Panc1 (cell line): ENCODE results near the gene GLRX5. TPM values are rescaled to one million over a fixed set of nuclear protein-coding genes. Genes with fewer than 3 reads are reported as not detected.

Experiments used
- ATAC-seq: fragments of 200-7000 bp; cut with Tn5 transposase; 2 replicates; pipeline ENCODE4 v1.9.1; 2020; ENCODE audit warnings: mild to moderate bottlenecking, moderate library complexity
- BruUV-seq: library from RNA; stranded (reverse); fragments of 400-500 nt; replicated peaks from 2 replicates; lab custom pipeline; 2021; lab: Mats Ljungman, UMichigan
- CTCF ChIA-PET: fragments of 300-600 bp; sonication (Branson Sonifier 250); formaldehyde crosslinking; loops from one replicate; lab custom pipeline; 2022; ENCODE audit warnings: antibody characterized with exemption; lab: Charles Lee
- POLR2A ChIA-PET: fragments of 300-600 bp; sonication (Branson Sonifier 250); formaldehyde crosslinking; loops from one replicate; lab custom pipeline; 2022; ENCODE audit warnings: antibody characterized with exemption; lab: Charles Lee
- DNase-seq: peaks from one replicate; pipeline ENCODE4 v3.0.0-alpha.2; 2010; ENCODE audit warnings: low read depth, low spot score
- H3K27ac ChIP-seq: 2 replicates; pipeline ENCODE4 v1.5.1; 2011; ENCODE audit warnings: mild to moderate bottlenecking, low read length, inconsistent platforms
- H3K27me3 ChIP-seq: fragments of 200-500 bp; sonication (Bioruptor generic); 2 replicates; pipeline ENCODE4 v1.6.0; 2014; ENCODE audit warnings: low read length, inconsistent platforms; ENCODE audit not compliant: control insufficient read depth, insufficient read depth
- H3K36me3 ChIP-seq: fragments of 200-500 bp; sonication (Bioruptor generic); 2 replicates; pipeline ENCODE4 v1.5.1; 2014; ENCODE audit warnings: inconsistent platforms, mild to moderate bottlenecking, low read length, moderate library complexity; ENCODE audit not compliant: control insufficient read depth, insufficient read depth
- H3K4me1 ChIP-seq: 2 replicates; pipeline ENCODE4 v1.5.1; 2011; ENCODE audit warnings: inconsistent platforms, mild to moderate bottlenecking, low read length, moderate library complexity; ENCODE audit not compliant: control insufficient read depth, insufficient read depth
- H3K4me3 ChIP-seq, 2 experiments: 2 replicates each; pipeline ENCODE4 v1.5.1; 2011 to 2012; ENCODE audit warnings: low read depth in 2 of 2, low read length in 2 of 2, mild to moderate bottlenecking in 2 of 2, inconsistent platforms in 1 of 2, moderate library complexity in 1 of 2
- H3K9me3 ChIP-seq: fragments of 200-500 bp; sonication (Bioruptor generic); 2 replicates; pipeline ENCODE4 v1.5.1; 2014; ENCODE audit warnings: low read depth, mild to moderate bottlenecking, inconsistent platforms, low read length, moderate library complexity; ENCODE audit not compliant: control insufficient read depth, insufficient read depth
- CTCF ChIP-seq: fragments of 450-650 bp; IDR thresholded peaks from 2 replicates; pipeline ENCODE4 v1.5.1; 2017; ENCODE audit warnings: mild to moderate bottlenecking
- POLR2AphosphoS5 ChIP-seq: IDR thresholded peaks from 2 replicates; pipeline ENCODE4 v1.6.1; 2012; ENCODE audit warnings: mild to moderate bottlenecking, low read depth, low read length, moderate library complexity
- SIN3A ChIP-seq: IDR thresholded peaks from 2 replicates; pipeline ENCODE4 v1.6.1; 2012; ENCODE audit warnings: low read depth, mild to moderate bottlenecking, low read length, moderate library complexity, borderline replicate concordance; ENCODE audit not compliant: insufficient read depth
- TCF7L2 ChIP-seq: IDR thresholded peaks from 2 replicates; pipeline ENCODE4 v1.6.1; 2011; ENCODE audit warnings: mild to moderate bottlenecking, low read depth, low read length, inconsistent platforms
- in situ Hi-C: cut with HindIII; loops from 2 replicates; pipeline ENCODE4 v1.10.0; 2016; ENCODE audit warnings: low sequenced_read_pairs, low pct_unique_long_range_greater_than_20kb
- intact Hi-C: fragments of 100-400 bp; cut with micrococcal nuclease; formaldehyde crosslinking; loops from one replicate; pipeline ENCODE4 v1.10.0; 2022; ENCODE audit not compliant: unreplicated experiment
- total RNA-seq: library from RNA; stranded (reverse); gene quantifications from one replicate; pipeline ENCODE4 v1.2.1, GENCODE V29; 2021; ENCODE audit not compliant: unreplicated experiment
- TF ChIP-seq, protein P1 (sequence below), 2 experiments: IDR thresholded peaks; 2 replicates each; pipeline ENCODE4 v1.6.1; 2011 to 2012; ENCODE audit warnings: low read depth in 2 of 2, control low read depth in 1 of 2, low read length in 1 of 2, mild to moderate bottlenecking in 1 of 2, moderate library complexity in 1 of 2; ENCODE audit not compliant: insufficient read depth in 1 of 2

GLRX5 gene
- total RNA-seq, 1 experiment from 2014 or later: 38.6 TPM

GRCh38 chr14:95495538-95496025 is 39.3 kb upstream of the GLRX5 start:
- intact Hi-C loops: no loop called here
- no peaks in the 10 kb centered on the region for H3K9me3 ChIP-seq
- H3K27me3 ChIP-seq: no peaks in the 10 kb centered on the region
- DNase-seq (no peak), ATAC-seq (no peak)
- no peak for TF ChIP-seq SIN3A
- TF ChIP-seq, protein P1, sequence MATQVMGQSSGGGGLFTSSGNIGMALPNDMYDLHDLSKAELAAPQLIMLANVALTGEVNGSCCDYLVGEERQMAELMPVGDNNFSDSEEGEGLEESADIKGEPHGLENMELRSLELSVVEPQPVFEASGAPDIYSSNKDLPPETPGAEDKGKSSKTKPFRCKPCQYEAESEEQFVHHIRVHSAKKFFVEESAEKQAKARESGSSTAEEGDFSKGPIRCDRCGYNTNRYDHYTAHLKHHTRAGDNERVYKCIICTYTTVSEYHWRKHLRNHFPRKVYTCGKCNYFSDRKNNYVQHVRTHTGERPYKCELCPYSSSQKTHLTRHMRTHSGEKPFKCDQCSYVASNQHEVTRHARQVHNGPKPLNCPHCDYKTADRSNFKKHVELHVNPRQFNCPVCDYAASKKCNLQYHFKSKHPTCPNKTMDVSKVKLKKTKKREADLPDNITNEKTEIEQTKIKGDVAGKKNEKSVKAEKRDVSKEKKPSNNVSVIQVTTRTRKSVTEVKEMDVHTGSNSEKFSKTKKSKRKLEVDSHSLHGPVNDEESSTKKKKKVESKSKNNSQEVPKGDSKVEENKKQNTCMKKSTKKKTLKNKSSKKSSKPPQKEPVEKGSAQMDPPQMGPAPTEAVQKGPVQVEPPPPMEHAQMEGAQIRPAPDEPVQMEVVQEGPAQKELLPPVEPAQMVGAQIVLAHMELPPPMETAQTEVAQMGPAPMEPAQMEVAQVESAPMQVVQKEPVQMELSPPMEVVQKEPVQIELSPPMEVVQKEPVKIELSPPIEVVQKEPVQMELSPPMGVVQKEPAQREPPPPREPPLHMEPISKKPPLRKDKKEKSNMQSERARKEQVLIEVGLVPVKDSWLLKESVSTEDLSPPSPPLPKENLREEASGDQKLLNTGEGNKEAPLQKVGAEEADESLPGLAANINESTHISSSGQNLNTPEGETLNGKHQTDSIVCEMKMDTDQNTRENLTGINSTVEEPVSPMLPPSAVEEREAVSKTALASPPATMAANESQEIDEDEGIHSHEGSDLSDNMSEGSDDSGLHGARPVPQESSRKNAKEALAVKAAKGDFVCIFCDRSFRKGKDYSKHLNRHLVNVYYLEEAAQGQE (IDR thresholded peaks at IDR 0.05; ENCODE audit: insufficient read depth in 1 of 2, low read depth in 2 of 2, low read length in 1 of 2): no peak
- TF ChIP-seq CTCF: no peak
- TF ChIP-seq TCF7L2: no peak
- TF ChIP-seq POLR2AphosphoS5: no peak
- in situ Hi-C loops: no loop called here
- CTCF ChIA-PET: no interaction called here
- no peak overlapping the region for H3K4me3 ChIP-seq
- H3K4me1 ChIP-seq: peaks cover 26% of the 10 kb centered on the region
- POLR2A ChIA-PET: no interaction called here
- peak overlapping the region; percentile 12; the same call in 1 of the 2 replicates for H3K27ac ChIP-seq
- no TSS peak for BruUV-seq
- H3K36me3 ChIP-seq: no peaks in the 10 kb centered on the region

DNA sequence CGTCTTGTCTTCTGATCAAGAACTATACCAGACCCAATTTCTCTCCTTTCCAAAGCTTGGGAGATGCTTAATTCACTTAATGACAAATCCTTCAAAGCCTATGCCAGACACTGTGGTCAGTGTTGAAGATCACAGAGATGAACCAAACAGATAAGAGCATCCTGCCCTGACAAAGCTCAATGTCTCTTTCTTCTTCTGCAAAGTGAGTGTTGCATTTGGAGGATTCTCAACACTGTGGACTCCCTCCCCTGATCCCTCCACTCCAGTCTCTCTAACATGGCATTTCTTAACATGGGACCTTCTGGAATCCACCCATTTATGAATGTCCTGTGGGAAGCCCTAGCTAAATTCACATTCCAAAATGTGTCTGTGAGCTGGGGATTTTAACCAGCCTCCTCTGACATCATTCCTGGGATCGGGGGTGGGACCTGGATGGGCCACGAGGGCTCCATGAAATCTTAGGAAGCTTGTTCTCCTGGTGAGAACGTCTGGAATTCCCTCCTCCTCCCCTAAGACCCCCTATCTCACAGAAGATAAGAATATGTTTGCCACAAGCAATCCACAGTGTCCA is 38.7 kb upstream of the GLRX5 start:
- no peak overlapping the region for H3K27ac ChIP-seq
- H3K4me1 ChIP-seq: peaks cover 33% of the 10 kb centered on the region
- no peaks in the 10 kb centered on the region for H3K27me3 ChIP-seq
- CTCF ChIA-PET: no interaction called here
- TF ChIP-seq SIN3A (no peak), TCF7L2 (no peak), POLR2AphosphoS5 (no peak), CTCF (no peak)
- TF ChIP-seq, protein P1 (IDR thresholded peaks at IDR 0.05; ENCODE audit: insufficient read depth in 1 of 2, low read depth in 2 of 2, low read length in 1 of 2): no peak
- ATAC-seq (no peak), DNase-seq (no peak)
- H3K9me3 ChIP-seq: no peaks in the 10 kb centered on the region
- no peaks in the 10 kb centered on the region for H3K36me3 ChIP-seq
- H3K4me3 ChIP-seq: no peak overlapping the region
- in situ Hi-C loops: no loop called here
- intact Hi-C loops: no loop called here
- BruUV-seq: no TSS peak
- POLR2A ChIA-PET: no interaction called here
